HepG2 (cell line): Measurements from ENCODE around the gene NKD1. TPM values are rescaled to one million over a fixed set of nuclear protein-coding genes. Genes with fewer than 3 reads are reported as not detected.

Source experiments
- BRCA1 ChIP-seq: sonication (generic); formaldehyde crosslinking; IDR thresholded peaks from 2 replicates; pipeline ENCODE4 v1.4.0; 2020; ENCODE audit warnings: missing genetic modification reagents
- CEBPG ChIP-seq: IDR thresholded peaks from 2 replicates; pipeline ENCODE4 v1.6.1; 2016
- CENPX ChIP-seq: sonication (generic); formaldehyde crosslinking; IDR thresholded peaks from 2 replicates; pipeline ENCODE4 v1.9.0; 2021; ENCODE audit warnings: mild to moderate bottlenecking, missing genetic modification reagents, moderate library complexity
- FOXC1 ChIP-seq: sonication (generic); formaldehyde crosslinking; IDR thresholded peaks from 2 replicates; pipeline ENCODE4 v1.8.0; 2022; ENCODE audit warnings: mild to moderate bottlenecking, missing genetic modification reagents, borderline replicate concordance
- GRHL1 ChIP-seq: sonication (generic); formaldehyde crosslinking; conservative IDR thresholded peaks from 2 replicates; pipeline ENCODE4 v1.8.0; 2022; ENCODE audit warnings: missing genetic modification reagents
- HDAC2 ChIP-seq: sonication (generic); formaldehyde crosslinking; IDR thresholded peaks from 2 replicates; pipeline ENCODE4 v1.4.0; 2020; ENCODE audit warnings: missing genetic modification reagents
- REST ChIP-seq, 2 experiments: IDR thresholded peaks; 2 replicates each; pipeline ENCODE4 v1.6.1; 2011 to 2012; ENCODE audit warnings: low read length in 2 of 2, borderline replicate concordance in 1 of 2, low read depth in 1 of 2, mild to moderate bottlenecking in 1 of 2, moderate library complexity in 1 of 2
- TEF ChIP-seq: sonication (generic); formaldehyde crosslinking; IDR thresholded peaks from 2 replicates; pipeline ENCODE4 v1.5.0; 2020; ENCODE audit warnings: missing genetic modification reagents
- ZBTB3 ChIP-seq: sonication (generic); formaldehyde crosslinking; IDR thresholded peaks from 2 replicates; pipeline ENCODE4 v1.4.0; 2020; ENCODE audit warnings: low read depth, mild to moderate bottlenecking, moderate library complexity, missing genetic modification reagents, borderline replicate concordance
- ZNF24 ChIP-seq: fragments of 450-650 bp; IDR thresholded peaks from 2 replicates; pipeline ENCODE4 v1.6.1; 2017; ENCODE audit warnings: antibody characterized with exemption, mild to moderate bottlenecking
- ZNF280B ChIP-seq: sonication (generic); formaldehyde crosslinking; IDR thresholded peaks from 2 replicates; pipeline ENCODE4 v1.5.0; 2020; ENCODE audit warnings: missing genetic modification reagents, mild to moderate bottlenecking, borderline replicate concordance
- ZNF337 ChIP-seq: sonication (generic); formaldehyde crosslinking; IDR thresholded peaks from 2 replicates; pipeline ENCODE4 v1.5.1; 2020; ENCODE audit warnings: missing genetic modification reagents, low read depth, mild to moderate bottlenecking, borderline replicate concordance
- ZNF350 ChIP-seq: sonication (generic); formaldehyde crosslinking; IDR thresholded peaks from 2 replicates; pipeline ENCODE4 v1.4.0; 2020; ENCODE audit warnings: mild to moderate bottlenecking, low read depth, missing genetic modification reagents, borderline replicate concordance
- ZNF383 ChIP-seq: sonication (generic); formaldehyde crosslinking; IDR thresholded peaks from 2 replicates; pipeline ENCODE4 v1.4.0; 2020; ENCODE audit warnings: missing genetic modification reagents, mild to moderate bottlenecking, borderline replicate concordance
- ZNF496 ChIP-seq: sonication (generic); formaldehyde crosslinking; IDR thresholded peaks from 2 replicates; pipeline ENCODE4 v1.8.1; 2023; ENCODE audit warnings: mild to moderate bottlenecking, moderate library complexity, missing genetic modification reagents; ENCODE audit not compliant: insufficient replicate concordance
- ZNF672 ChIP-seq: sonication (generic); formaldehyde crosslinking; IDR thresholded peaks from 2 replicates; pipeline ENCODE4 v1.8.1; 2022; ENCODE audit warnings: missing genetic modification reagents
- ZNF740 ChIP-seq: sonication (generic); formaldehyde crosslinking; IDR thresholded peaks from 2 replicates; pipeline ENCODE4 v1.4.0; 2020; ENCODE audit warnings: missing genetic modification reagents
- ZNF883 ChIP-seq: sonication (generic); formaldehyde crosslinking; IDR thresholded peaks from 2 replicates; pipeline ENCODE4 v1.5.1; 2020; ENCODE audit warnings: mild to moderate bottlenecking, missing genetic modification reagents; ENCODE audit errors: not compliant biosample characterization
- polyA plus RNA-seq, 8 experiments: library from polyadenylated mRNA; depleted of rRNA in 3 of 8; stranded (reverse) in 7 of 8; unstranded in 1 of 8; fragments of >200 nt; fragmentation: Illumina TruSeq in 4 of 8; extraction: Trizol in 4 of 8; gene quantifications; 2 replicates each; pipeline versions ENCODE4 v1.2.1 to v1.2.3, GENCODE V29; 2011 to 2016; ENCODE audit warnings: low read depth in 4 of 8, missing spikeins in 1 of 8, mixed read lengths in 1 of 8; ENCODE audit not compliant: insufficient read depth in 1 of 8
- total RNA-seq, 5 experiments: library from RNA; depleted of rRNA; stranded (reverse); fragments of >200 nt; fragmentation: Illumina TruSeq; extraction: Trizol; gene quantifications; 2 replicates each; pipeline ENCODE4 v1.2.3, GENCODE V29; 2016; ENCODE audit warnings: low read depth in 1 of 5

NKD1 gene
- total and polyA plus RNA-seq, 2 of the 13 experiments (the other 11 are each of a cell fraction or from before 2014, with no cell fraction given) = 70.4 to 121 TPM

GRCh38 chr16:50667497-50668367, 119.5 kb downstream of the NKD1 start (continued):
- TF ChIP-seq ZNF496 (CRISPR knock-in tag) = no peak
- no peak for TF ChIP-seq ZNF350 (CRISPR knock-in tag)
- no peak for TF ChIP-seq ZNF337 (CRISPR knock-in tag)
- TF ChIP-seq FOXC1 (CRISPR knock-in tag) = no peak
- no peak for TF ChIP-seq HDAC2
- no peak for TF ChIP-seq REST (IDR thresholded peaks at IDR 0.05; ENCODE audit: borderline replicate concordance in 1 of 2, low read depth in 1 of 2, low read length in 2 of 2)
- TF ChIP-seq BRCA1 (CRISPR knock-in tag) = no peak
- TF ChIP-seq ZNF24 = no peak
- no peak for TF ChIP-seq ZBTB3 (CRISPR knock-in tag)
- no peak for TF ChIP-seq ZNF740
- no peak for TF ChIP-seq TEF (CRISPR knock-in tag)
- no peak for TF ChIP-seq CENPX (CRISPR knock-in tag)
- TF ChIP-seq ZNF280B (CRISPR knock-in tag) = no peak
- no peak for TF ChIP-seq GRHL1
- no peak for TF ChIP-seq ZNF383
- TF ChIP-seq ZNF883 (CRISPR knock-in tag) = no peak
- no peak for TF ChIP-seq ZNF672 (CRISPR knock-in tag)
- no peak for TF ChIP-seq CEBPG (CRISPR knock-in tag)
